ENCODE results near the gene SLC36A3. TPM values are rescaled to one million over a fixed set of nuclear protein-coding genes. Genes with fewer than 3 reads are reported as not detected.
A peak's percentile ranks its signal among the peaks of the same experiment; 100 is the strongest.

Gene SLC36A3
- total and polyA plus RNA-seq, 2 donors (not counting 1 experiment from before 2014, with no cell fraction given) = not detected

GRCh38 chr5:151244206-151244605 lies 59.4 kb downstream of the SLC36A3 start:
- Histone ChIP-seq H2AFZ (ENCODE audit: insufficient read depth, low read depth, low read length, poor library complexity, severe bottlenecking) (no peak overlapping the region), H3K9me3 (ENCODE audit: control extremely low read depth in 1 of 3, control insufficient read depth in 2 of 3, insufficient read depth in 1 of 3, low read length in 2 of 3) (no peaks in the 10 kb centered on the region), H4K20me1 (ENCODE audit: control insufficient read depth, insufficient read depth, low read length, poor library complexity, severe bottlenecking) (no peaks in the 10 kb centered on the region), H3K27me3 (replicated peaks in 1 of 4; ENCODE audit: control extremely low read depth in 1 of 4, control insufficient read depth in 3 of 4, insufficient read depth in 4 of 4, low read length in 3 of 4) (no peaks in the 10 kb centered on the region), H3K4me2 (replicated peaks; ENCODE audit: low read depth, low read length, poor library complexity, severe bottlenecking) (no peak overlapping the region), H3K4me1 (ENCODE audit: control insufficient read depth in 2 of 2, insufficient read depth in 2 of 2, low read length in 2 of 2) (peaks cover 38 to 43% of the 10 kb centered on the region in 2 donors), H3K27ac (ENCODE audit: low read length in 2 of 2) (no peak overlapping the region), H3K9ac (ENCODE audit: low read length) (no peak overlapping the region), H3K79me2 (ENCODE audit: control insufficient read depth, insufficient read depth, low read length) (peaks cover 28% of the 10 kb centered on the region), H3K4me3 (ENCODE audit: control extremely low read depth in 1 of 5, extremely low read depth in 1 of 5, insufficient read depth in 1 of 5, low read depth in 2 of 5, low read length in 4 of 5) (no peak overlapping the region), H3K36me3 (replicated peaks in 1 of 2; ENCODE audit: control extremely low read depth in 1 of 2, control insufficient read depth in 1 of 2, extremely low read depth in 1 of 2, insufficient read depth in 2 of 2, low read length in 1 of 2) (no peaks in the 10 kb centered on the region)
- H3K9me3 Mint-ChIP-seq (ENCODE audit: insufficient read depth) = no peaks in the 10 kb centered on the region
- DNase-seq (no peak), ATAC-seq (ENCODE audit: low read depth) (no peak)
- TF ChIP-seq EZH2 (IDR thresholded peaks at IDR 0.05; ENCODE audit: borderline replicate concordance, insufficient read depth, low read depth, low read length, poor library complexity, severe bottlenecking) = no peak
- TF ChIP-seq, protein P1, sequence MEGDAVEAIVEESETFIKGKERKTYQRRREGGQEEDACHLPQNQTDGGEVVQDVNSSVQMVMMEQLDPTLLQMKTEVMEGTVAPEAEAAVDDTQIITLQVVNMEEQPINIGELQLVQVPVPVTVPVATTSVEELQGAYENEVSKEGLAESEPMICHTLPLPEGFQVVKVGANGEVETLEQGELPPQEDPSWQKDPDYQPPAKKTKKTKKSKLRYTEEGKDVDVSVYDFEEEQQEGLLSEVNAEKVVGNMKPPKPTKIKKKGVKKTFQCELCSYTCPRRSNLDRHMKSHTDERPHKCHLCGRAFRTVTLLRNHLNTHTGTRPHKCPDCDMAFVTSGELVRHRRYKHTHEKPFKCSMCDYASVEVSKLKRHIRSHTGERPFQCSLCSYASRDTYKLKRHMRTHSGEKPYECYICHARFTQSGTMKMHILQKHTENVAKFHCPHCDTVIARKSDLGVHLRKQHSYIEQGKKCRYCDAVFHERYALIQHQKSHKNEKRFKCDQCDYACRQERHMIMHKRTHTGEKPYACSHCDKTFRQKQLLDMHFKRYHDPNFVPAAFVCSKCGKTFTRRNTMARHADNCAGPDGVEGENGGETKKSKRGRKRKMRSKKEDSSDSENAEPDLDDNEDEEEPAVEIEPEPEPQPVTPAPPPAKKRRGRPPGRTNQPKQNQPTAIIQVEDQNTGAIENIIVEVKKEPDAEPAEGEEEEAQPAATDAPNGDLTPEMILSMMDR (IDR thresholded peaks at IDR 0.05) = no peak
- peak overlapping the region; percentile 62 for H3K27ac Mint-ChIP-seq
- intact Hi-C loops (cut with micrococcal nuclease) = no loop called here
- 100% methylated on average over 2 of the region's 3 CpGs for WGBS (ENCODE audit: insufficient coverage)
- no peak overlapping the region for H3K4me3 Mint-ChIP-seq
- H3K27me3 Mint-ChIP-seq = no peaks in the 10 kb centered on the region
- ChIA-PET CTCF (no interaction called here), POLR2A (interaction anchor here (1.2 kb wide), 1 partner anchor 9 kb away, joined by 5 read pairs; no protein-coding TSS in a partner anchor)
- peaks cover 58% of the 10 kb centered on the region for H3K4me1 Mint-ChIP-seq

- Histone ChIP-seq H3K27me3 (replicated peaks in 1 of 4; ENCODE audit: control extremely low read depth in 1 of 4, control insufficient read depth in 3 of 4, insufficient read depth in 4 of 4, low read length in 3 of 4) (no peaks in the 10 kb centered on the region), H3K36me3 (replicated peaks in 1 of 2; ENCODE audit: control extremely low read depth in 1 of 2, control insufficient read depth in 1 of 2, extremely low read depth in 1 of 2, insufficient read depth in 2 of 2, low read length in 1 of 2) (no peaks in the 10 kb centered on the region), H3K79me2 (ENCODE audit: control insufficient read depth, insufficient read depth, low read length) (peaks cover 28% of the 10 kb centered on the region), H3K9me3 (ENCODE audit: control extremely low read depth in 1 of 3, control insufficient read depth in 2 of 3, insufficient read depth in 1 of 3, low read length in 2 of 3) (no peaks in the 10 kb centered on the region), H3K4me2 (replicated peaks; ENCODE audit: low read depth, low read length, poor library complexity, severe bottlenecking) (no peak overlapping the region), H3K4me3 (ENCODE audit: control extremely low read depth in 1 of 5, extremely low read depth in 1 of 5, insufficient read depth in 1 of 5, low read depth in 2 of 5, low read length in 4 of 5) (no peak overlapping the region), H3K4me1 (ENCODE audit: control insufficient read depth in 2 of 2, insufficient read depth in 2 of 2, low read length in 2 of 2) (peaks cover 45 to 49% of the 10 kb centered on the region in 2 donors), H4K20me1 (ENCODE audit: control insufficient read depth, insufficient read depth, low read length, poor library complexity, severe bottlenecking) (no peaks in the 10 kb centered on the region), H2AFZ (ENCODE audit: insufficient read depth, low read depth, low read length, poor library complexity, severe bottlenecking) (no peak overlapping the region), H3K9ac (ENCODE audit: low read length) (no peak overlapping the region), H3K27ac (ENCODE audit: low read length in 2 of 2) (no peak overlapping the region)
- H3K27ac Mint-ChIP-seq = no peak overlapping the region
- CTCF ChIA-PET = interaction anchor here (4.0 to 14.0 kb wide), 3 partner anchors 24 to 128 kb away, joined by 42 to 299 read pairs (median 265); partner anchors contain the start of gene CCDC69
- H3K9me3 Mint-ChIP-seq (ENCODE audit: insufficient read depth) = no peaks in the 10 kb centered on the region
- DNase-seq (no peak), ATAC-seq (ENCODE audit: low read depth) (no peak)
- intact Hi-C loops (cut with micrococcal nuclease) = no loop called here
- no peak overlapping the region for H3K4me3 Mint-ChIP-seq
- 71% methylated on average over 1 of the region's 4 CpGs for WGBS (ENCODE audit: insufficient coverage)
- POLR2A ChIA-PET = no interaction called here
- TF ChIP-seq EZH2 (IDR thresholded peaks at IDR 0.05; ENCODE audit: borderline replicate concordance, insufficient read depth, low read depth, low read length, poor library complexity, severe bottlenecking) = no peak
- TF ChIP-seq, protein P1 (IDR thresholded peaks at IDR 0.05) = no peak
- no peaks in the 10 kb centered on the region for H3K27me3 Mint-ChIP-seq
- peaks cover 64% of the 10 kb centered on the region for H3K4me1 Mint-ChIP-seq
Observed at GRCh38 chr5:151243564-151243963, 60.0 kb downstream of the SLC36A3 start.
